Endothelial cell (in vitro differentiated cells): Measurements from ENCODE around the gene SMG1. TPM values are rescaled to one million over a fixed set of nuclear protein-coding genes. Genes with fewer than 3 reads are reported as not detected.
"Not testable (repeated sequence)": the region's sequence is repeated elsewhere in the genome, so short reads cannot be mapped to it uniquely, and the experiment has no call there.

ENCODE experiments used
- DNase-seq: peaks from one replicate; pipeline ENCODE4 v3.0.0; 2021; ENCODE audit warnings: low spot score
- H3K27ac Mint-ChIP-seq: one replicate; pipeline ENCODE4 v1.8.0; 2021; ENCODE audit warnings: mixed read lengths, inconsistent platforms; ENCODE audit not compliant: unreplicated experiment
- H3K27me3 Mint-ChIP-seq: one replicate; pipeline ENCODE4 v1.8.0; 2021; ENCODE audit warnings: mild to moderate bottlenecking, moderate library complexity, mixed read lengths, inconsistent platforms; ENCODE audit not compliant: unreplicated experiment
- H3K36me3 Mint-ChIP-seq: one replicate; pipeline ENCODE4 v1.8.0; 2021; ENCODE audit warnings: mild to moderate bottlenecking, low read depth, mixed read lengths, inconsistent platforms; ENCODE audit not compliant: unreplicated experiment
- H3K4me1 Mint-ChIP-seq: one replicate; pipeline ENCODE4 v1.8.0; 2021; ENCODE audit warnings: mild to moderate bottlenecking, mixed read lengths, inconsistent platforms; ENCODE audit not compliant: unreplicated experiment
- H3K4me3 Mint-ChIP-seq: one replicate; pipeline ENCODE4 v1.8.0; 2021; ENCODE audit warnings: mild to moderate bottlenecking, mixed read lengths, inconsistent platforms; ENCODE audit not compliant: unreplicated experiment
- H3K9me3 Mint-ChIP-seq: one replicate; pipeline ENCODE4 v1.8.0; 2021; ENCODE audit warnings: mixed read lengths, inconsistent platforms; ENCODE audit not compliant: unreplicated experiment
- total RNA-seq: library from RNA; stranded (reverse); fragmentation: NEBNext Ultra II Directional; extraction: Animal tissue kit (Norgen Biotek cat#: 25700); gene quantifications from one replicate; pipeline ENCODE4 v1.2.1, GENCODE V29; 2021; ENCODE audit not compliant: unreplicated experiment
- TF ChIP-seq, protein P1 (sequence below): fragments of 200-600 bp; sonication (generic); IDR thresholded peaks from one replicate; pipeline ENCODE4 v1.5.0; 2021; ENCODE audit warnings: antibody characterized with exemption; ENCODE audit not compliant: unreplicated experiment

Gene SMG1
- total RNA-seq, 1 donor from 2014 or later = 70.1 TPM

DNA sequence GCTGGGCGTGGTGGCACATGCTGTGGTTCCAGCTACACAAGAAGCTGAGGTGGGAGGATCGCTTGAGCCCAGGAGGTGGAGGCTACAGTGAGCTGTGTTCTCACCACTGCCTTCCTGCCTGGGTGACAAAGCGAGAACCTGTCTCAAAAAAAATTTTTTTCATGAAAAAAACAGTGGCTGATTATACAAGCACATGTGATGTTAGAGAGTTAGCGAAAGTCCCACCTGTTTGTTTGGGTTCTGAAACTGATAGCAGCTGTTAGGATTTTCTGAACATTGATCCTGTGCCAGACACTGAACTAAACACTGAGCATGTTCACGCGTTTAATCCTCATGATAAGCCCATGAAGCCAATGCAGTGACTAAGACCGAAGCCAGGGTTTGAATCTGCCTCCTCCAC, 159.0 kb downstream of the SMG1 start:
- not testable (repeated sequence) for DNase-seq, H3K9me3 Mint-ChIP-seq, H3K27ac Mint-ChIP-seq, H3K27me3 Mint-ChIP-seq, H3K36me3 Mint-ChIP-seq, H3K4me3 Mint-ChIP-seq, H3K4me1 Mint-ChIP-seq

- H3K4me3 Mint-ChIP-seq, H3K27ac Mint-ChIP-seq, H3K27me3 Mint-ChIP-seq, H3K36me3 Mint-ChIP-seq, H3K9me3 Mint-ChIP-seq, H3K4me1 Mint-ChIP-seq, DNase-seq: not testable (repeated sequence)
Measured at GRCh38 chr16:18762713-18763112, 163.5 kb downstream of the SMG1 start.

DNA sequence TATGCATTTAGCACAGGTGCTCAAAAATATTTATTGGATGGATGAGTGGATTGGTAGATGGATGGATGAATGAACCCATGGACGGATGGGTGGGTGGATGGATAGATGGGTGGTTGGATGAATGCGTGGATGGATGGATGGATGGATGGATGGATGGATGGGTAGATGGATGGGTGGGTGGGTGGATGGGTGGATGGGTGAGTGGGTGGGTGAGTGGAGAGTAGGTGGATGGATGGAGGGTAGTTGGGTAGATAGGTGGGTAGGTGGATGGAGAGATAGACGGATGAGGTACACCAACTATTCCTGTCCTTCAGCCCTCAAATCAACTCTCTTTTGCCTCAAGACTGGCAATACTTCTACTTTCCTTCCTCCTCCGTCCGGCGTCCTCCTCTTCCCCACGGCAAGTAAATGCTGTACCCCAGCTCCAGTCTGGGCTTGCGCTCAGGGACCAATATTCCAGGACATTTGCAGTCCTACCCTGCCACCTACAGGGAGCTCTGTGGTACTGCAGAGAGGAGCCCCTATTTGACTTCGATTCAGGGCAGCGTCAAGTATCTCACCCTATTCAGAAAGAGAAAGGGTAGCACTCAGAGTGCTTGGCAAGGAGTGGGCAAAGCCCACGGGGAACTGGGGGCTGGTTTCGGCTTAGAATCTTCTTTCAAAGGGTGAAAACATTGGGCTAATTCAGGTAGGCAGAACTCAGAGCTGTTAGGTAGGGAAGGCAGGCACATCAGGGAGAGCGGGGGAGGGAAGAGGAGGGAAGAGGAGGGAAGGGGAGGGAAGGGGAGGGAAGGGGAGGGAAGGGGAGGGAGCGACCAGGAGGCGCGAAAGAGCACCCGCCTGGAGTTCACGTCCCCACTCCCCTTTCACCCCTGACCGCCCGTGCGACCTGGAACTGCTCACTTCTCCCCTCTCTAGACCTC, 166.3 kb downstream of the SMG1 start:
- H3K36me3 Mint-ChIP-seq, H3K4me1 Mint-ChIP-seq, H3K9me3 Mint-ChIP-seq, H3K27ac Mint-ChIP-seq, H3K4me3 Mint-ChIP-seq, H3K27me3 Mint-ChIP-seq: not testable (repeated sequence)
- DNase-seq = peak; percentile 54
- TF ChIP-seq, protein P1, sequence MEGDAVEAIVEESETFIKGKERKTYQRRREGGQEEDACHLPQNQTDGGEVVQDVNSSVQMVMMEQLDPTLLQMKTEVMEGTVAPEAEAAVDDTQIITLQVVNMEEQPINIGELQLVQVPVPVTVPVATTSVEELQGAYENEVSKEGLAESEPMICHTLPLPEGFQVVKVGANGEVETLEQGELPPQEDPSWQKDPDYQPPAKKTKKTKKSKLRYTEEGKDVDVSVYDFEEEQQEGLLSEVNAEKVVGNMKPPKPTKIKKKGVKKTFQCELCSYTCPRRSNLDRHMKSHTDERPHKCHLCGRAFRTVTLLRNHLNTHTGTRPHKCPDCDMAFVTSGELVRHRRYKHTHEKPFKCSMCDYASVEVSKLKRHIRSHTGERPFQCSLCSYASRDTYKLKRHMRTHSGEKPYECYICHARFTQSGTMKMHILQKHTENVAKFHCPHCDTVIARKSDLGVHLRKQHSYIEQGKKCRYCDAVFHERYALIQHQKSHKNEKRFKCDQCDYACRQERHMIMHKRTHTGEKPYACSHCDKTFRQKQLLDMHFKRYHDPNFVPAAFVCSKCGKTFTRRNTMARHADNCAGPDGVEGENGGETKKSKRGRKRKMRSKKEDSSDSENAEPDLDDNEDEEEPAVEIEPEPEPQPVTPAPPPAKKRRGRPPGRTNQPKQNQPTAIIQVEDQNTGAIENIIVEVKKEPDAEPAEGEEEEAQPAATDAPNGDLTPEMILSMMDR = peak; percentile 35

DNA sequence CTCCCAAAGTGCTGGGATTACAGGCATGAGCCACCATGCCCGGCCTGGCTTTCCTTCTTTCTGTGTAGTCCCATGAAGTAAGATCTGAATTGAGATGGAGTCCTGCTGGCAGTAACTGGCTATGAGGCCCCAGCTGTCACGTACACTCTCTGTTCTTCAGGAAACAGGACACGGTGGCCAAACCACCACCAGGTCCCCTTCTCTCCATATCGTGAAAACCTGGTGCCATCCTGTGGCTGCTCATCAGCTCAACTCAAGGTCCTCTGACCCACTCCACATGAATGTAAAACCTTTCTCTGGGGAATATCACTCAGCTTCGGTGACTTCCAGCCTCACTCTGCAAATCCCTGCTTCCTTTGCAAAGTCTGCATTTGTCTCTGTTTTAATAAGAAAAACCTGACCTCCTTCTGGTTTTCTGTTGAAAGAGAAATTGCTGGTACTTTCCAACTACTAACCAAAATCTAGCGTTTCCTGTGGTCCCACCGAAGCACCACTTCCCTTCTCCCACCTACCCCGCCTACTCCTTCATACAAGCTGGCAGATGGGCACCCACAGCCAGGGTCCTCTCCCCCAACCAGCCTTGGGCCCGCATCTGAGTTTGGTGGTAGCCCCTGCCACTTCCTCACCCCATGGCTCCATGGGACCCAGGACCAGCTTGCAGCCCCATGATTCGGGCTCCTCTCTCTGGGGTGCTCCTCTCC, 168.1 kb downstream of the SMG1 start:
- H3K9me3 Mint-ChIP-seq, DNase-seq, H3K27ac Mint-ChIP-seq, H3K36me3 Mint-ChIP-seq, H3K4me1 Mint-ChIP-seq, H3K27me3 Mint-ChIP-seq, H3K4me3 Mint-ChIP-seq: not testable (repeated sequence)

DNA sequence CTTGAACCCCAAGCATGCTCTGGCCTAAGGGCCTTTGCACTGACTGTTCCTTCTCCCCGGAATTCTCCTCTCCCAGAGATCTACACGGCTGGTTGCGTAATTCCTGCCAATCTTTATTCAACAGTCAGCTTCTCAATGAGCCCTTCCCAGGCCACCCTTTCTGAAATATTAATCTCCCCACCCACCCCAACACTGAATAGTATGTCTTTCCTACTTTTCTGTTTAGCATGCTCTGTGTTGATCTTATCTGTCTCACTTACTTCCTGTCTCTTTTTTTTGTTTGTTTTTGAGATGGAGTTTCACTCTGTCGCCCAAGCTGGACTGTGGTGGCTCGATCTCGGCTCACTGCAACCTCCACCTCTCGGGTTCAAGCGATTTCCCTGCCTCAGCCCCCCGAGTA, 169.6 kb downstream of the SMG1 start:
- not testable (repeated sequence) for H3K4me1 Mint-ChIP-seq, H3K27me3 Mint-ChIP-seq, H3K27ac Mint-ChIP-seq, H3K36me3 Mint-ChIP-seq, DNase-seq, H3K9me3 Mint-ChIP-seq, H3K4me3 Mint-ChIP-seq

Other genes starting within 250 kb of the SMG1 start
- gene RPS15A, start 136.1 kb downstream of the SMG1 start, total RNA-seq = 1,627 TPM
- 147 TPM for gene ARL6IP1, start 124.9 kb downstream of the SMG1 start, total RNA-seq
- 16.9 TPM for gene TMC7, start 57.5 kb upstream of the SMG1 start, total RNA-seq
- 15.3 TPM for gene COQ7, start 141.2 kb upstream of the SMG1 start, total RNA-seq
- 65.1 TPM for gene ITPRIPL2, start 187.6 kb upstream of the SMG1 start, total RNA-seq
- 16.4 TPM for gene SYT17, start 241.8 kb upstream of the SMG1 start, total RNA-seq